ENCODE results near the gene NCOA4. TPM values are rescaled to one million over a fixed set of nuclear protein-coding genes. Genes with fewer than 3 reads are reported as not detected.
"Not testable (repeated sequence)": the region's sequence is repeated elsewhere in the genome, so short reads cannot be mapped to it uniquely, and the experiment has no call there.

Gene NCOA4
- total and polyA plus RNA-seq, 2 of the 8 experiments (the other 6 are each of a cell fraction or from before 2014, with no cell fraction given): 28.9 to 65.2 TPM

DNA sequence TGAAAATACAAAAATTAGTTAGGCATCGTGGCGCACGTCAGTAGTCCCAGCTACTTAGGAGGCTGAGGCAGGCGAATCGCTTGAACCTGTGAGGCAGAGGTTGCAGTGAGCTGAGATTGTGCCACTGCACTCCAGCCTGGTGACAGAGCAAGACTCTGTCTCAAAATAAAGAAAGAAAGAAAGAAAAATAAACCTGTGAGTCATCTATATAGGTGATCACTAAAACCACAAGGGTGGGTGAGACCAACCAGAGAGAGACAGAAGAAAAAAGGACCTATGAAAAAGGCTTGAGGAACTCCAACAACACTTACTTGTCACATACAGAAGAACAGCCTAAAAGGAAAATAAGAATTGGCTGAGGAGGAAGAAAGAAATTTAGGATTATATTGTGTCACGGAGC lies 72.5 kb downstream of the NCOA4 start:
- H3K23ac ChIP-seq (ENCODE audit: insufficient read length); H3K4me3 ChIP-seq (ENCODE audit: extremely low read depth in 1 of 4, insufficient read depth in 2 of 4, low read depth in 3 of 4, low read length in 4 of 4); H3K56ac ChIP-seq (replicated peaks; ENCODE audit: insufficient read length, low read depth, low read length); H2BK5ac ChIP-seq (ENCODE audit: low read depth, low read length); H4K91ac ChIP-seq (replicated peaks; ENCODE audit: insufficient read length, low read length); H2BK20ac ChIP-seq (ENCODE audit: low read length); H3K36me3 ChIP-seq (ENCODE audit: control insufficient read depth in 2 of 4, insufficient read depth in 4 of 4, low read length in 3 of 4); H3K23me2 ChIP-seq (ENCODE audit: low read depth, low read length); H2AK5ac ChIP-seq (ENCODE audit: low read depth, low read length); H2AFZ ChIP-seq (ENCODE audit: low read length); H3K27ac ChIP-seq (ENCODE audit: low read depth, low read length); H3K4ac ChIP-seq (replicated peaks; ENCODE audit: insufficient read length, low read depth, low read length); H3K79me2 ChIP-seq (ENCODE audit: control insufficient read depth in 1 of 2, insufficient read depth in 2 of 2, low read length in 2 of 2); H2BK120ac ChIP-seq (replicated peaks; ENCODE audit: low read depth, low read length); H2BK12ac ChIP-seq (ENCODE audit: low read depth, low read length); DNase-seq (ENCODE audit: low read depth in 1 of 2, low spot score in 2 of 2); H3K9me3 ChIP-seq (ENCODE audit: insufficient read depth in 2 of 2, low read depth in 1 of 2, low read length in 1 of 2); H4K8ac ChIP-seq (ENCODE audit: extremely low read depth, insufficient read depth, low read length); H4K20me1 ChIP-seq (replicated peaks in 1 of 2; ENCODE audit: control insufficient read depth in 1 of 2, insufficient read depth in 2 of 2, low read length in 2 of 2); H3K18ac ChIP-seq (ENCODE audit: extremely low read depth, low read length); POLR2A ChIA-PET (ENCODE audit: partially characterized antibody); H3K27me3 ChIP-seq (replicated peaks in 1 of 4; ENCODE audit: control insufficient read depth in 3 of 4, extremely low read depth in 1 of 4, insufficient read depth in 3 of 4, low read length in 3 of 4); H4K5ac ChIP-seq (ENCODE audit: insufficient read length, low read depth, low read length); H3K9ac ChIP-seq (replicated peaks in 1 of 4; ENCODE audit: extremely low read depth in 1 of 4, low read depth in 3 of 4, low read length in 3 of 4); H3K79me1 ChIP-seq (ENCODE audit: low read depth, low read length); CTCF ChIA-PET (ENCODE audit: partially characterized antibody); H3K4me2 ChIP-seq (ENCODE audit: insufficient read depth in 1 of 2, low read depth in 2 of 2, low read length in 2 of 2); H3K4me1 ChIP-seq (replicated peaks in 1 of 4; ENCODE audit: control insufficient read depth in 3 of 4, insufficient read depth in 4 of 4, low read length in 3 of 4); H3K14ac ChIP-seq (ENCODE audit: insufficient read length); FAIRE-seq; H2BK15ac ChIP-seq (ENCODE audit: low read length): not testable (repeated sequence)
- 91% methylated on average over 6 of the region's 6 CpGs; no CpG with 5 or more reads in 1 of the 2 experiments for WGBS, 2 experiments (ENCODE audit: extremely low coverage in 1 of 2, insufficient coverage in 1 of 2, insufficient read length in 1 of 2, insufficient replicate concordance in 2 of 2, low coverage in 1 of 2, low lambda C conversion rate in 2 of 2, missing lambda C conversion rate in 1 of 2)
